Activated gamma-delta T cell treated with anti-CD3 and anti-CD28 coated beads, Interleukin-2, amount 50 U/mL, for 16 hours (primary cell): ENCODE data around the gene SIRT4.
A peak's percentile ranks its signal among the peaks of the same experiment; 100 is the strongest.

Experiments
- DNase-seq: peaks from one replicate; pipeline ENCODE4 v3.0.0-alpha.2; 2020; ENCODE audit warnings: low read depth

Gene SIRT4

GRCh38 chr12:120278137-120279069, 23.7 kb upstream of the SIRT4 start:
- no peak for DNase-seq

- no peak for DNase-seq
Observed at GRCh38 chr12:120283318-120283717, 18.8 kb upstream of the SIRT4 start.

GRCh38 chr12:120284381-120284780, 17.7 kb upstream of the SIRT4 start:
- DNase-seq = no peak

- DNase-seq = no peak
Observed at GRCh38 chr12:120286768-120287490, 15.2 kb upstream of the SIRT4 start.

GRCh38 chr12:120287491-120287890, 14.6 kb upstream of the SIRT4 start:
- DNase-seq = no peak

GRCh38 chr12:120290609-120291305, 11.4 kb upstream of the SIRT4 start:
- DNase-seq = no peak

- no peak for DNase-seq
Observed at GRCh38 chr12:120292411-120292660, 9.8 kb upstream of the SIRT4 start.

- peak; percentile 56 for DNase-seq
Observed at GRCh38 chr12:120292661-120293531, 9.2 kb upstream of the SIRT4 start, which contains the start of gene RNU4-1. RNU4-1 (minus strand) TSS chr12:120293237.

- no peak for DNase-seq
Observed at GRCh38 chr12:120314220-120314619, 12.1 kb downstream of the SIRT4 start.

- no peak for DNase-seq
Observed at GRCh38 chr12:120316798-120317223, 14.7 kb downstream of the SIRT4 start.

GRCh38 chr12:120317224-120318105, 15.3 kb downstream of the SIRT4 start:
- peak; percentile 100 for DNase-seq

GRCh38 chr12:120321382-120322202, 19.5 kb downstream of the SIRT4 start:
- DNase-seq = no peak

- DNase-seq = no peak
Observed at GRCh38 chr12:120323772-120324171, 21.7 kb downstream of the SIRT4 start.

- no peak for DNase-seq
Observed at GRCh38 chr12:120324841-120325417, 22.8 kb downstream of the SIRT4 start.

GRCh38 chr12:120327593-120327992, 25.5 kb downstream of the SIRT4 start, which contains the start of gene PLA2G1B:
PLA2G1B (minus strand) TSS chr12:120327779; CDS start chr12:120327753, 26 bp downstream.
- DNase-seq = no peak

GRCh38 chr12:120328228-120328627, 26.1 kb downstream of the SIRT4 start:
- no peak for DNase-seq

- DNase-seq = no peak
Observed at GRCh38 chr12:120331390-120331789, 29.3 kb downstream of the SIRT4 start.

- DNase-seq = no peak
Observed at GRCh38 chr12:120332041-120332440, 29.9 kb downstream of the SIRT4 start.

GRCh38 chr12:120332523-120332922, 30.4 kb downstream of the SIRT4 start:
- DNase-seq = no peak
